ENCODE results near the gene ANXA8L1.
"Not testable (repeated sequence)": the region's sequence is repeated elsewhere in the genome, so short reads cannot be mapped to it uniquely, and the experiment has no call there.

GRCh38 chr10:46385858-46386257 lies 10.3 kb downstream of the ANXA8L1 start:
- TF ChIP-seq, protein P1, sequence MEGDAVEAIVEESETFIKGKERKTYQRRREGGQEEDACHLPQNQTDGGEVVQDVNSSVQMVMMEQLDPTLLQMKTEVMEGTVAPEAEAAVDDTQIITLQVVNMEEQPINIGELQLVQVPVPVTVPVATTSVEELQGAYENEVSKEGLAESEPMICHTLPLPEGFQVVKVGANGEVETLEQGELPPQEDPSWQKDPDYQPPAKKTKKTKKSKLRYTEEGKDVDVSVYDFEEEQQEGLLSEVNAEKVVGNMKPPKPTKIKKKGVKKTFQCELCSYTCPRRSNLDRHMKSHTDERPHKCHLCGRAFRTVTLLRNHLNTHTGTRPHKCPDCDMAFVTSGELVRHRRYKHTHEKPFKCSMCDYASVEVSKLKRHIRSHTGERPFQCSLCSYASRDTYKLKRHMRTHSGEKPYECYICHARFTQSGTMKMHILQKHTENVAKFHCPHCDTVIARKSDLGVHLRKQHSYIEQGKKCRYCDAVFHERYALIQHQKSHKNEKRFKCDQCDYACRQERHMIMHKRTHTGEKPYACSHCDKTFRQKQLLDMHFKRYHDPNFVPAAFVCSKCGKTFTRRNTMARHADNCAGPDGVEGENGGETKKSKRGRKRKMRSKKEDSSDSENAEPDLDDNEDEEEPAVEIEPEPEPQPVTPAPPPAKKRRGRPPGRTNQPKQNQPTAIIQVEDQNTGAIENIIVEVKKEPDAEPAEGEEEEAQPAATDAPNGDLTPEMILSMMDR (optimal IDR thresholded peaks at IDR 0.05 in 1 of 3, IDR thresholded peaks at IDR 0.05 in 1 of 3, conservative IDR thresholded peaks at IDR 0.05 in 1 of 3; ENCODE audit: extremely low read depth in 1 of 3, insufficient read depth in 2 of 3, low read length in 3 of 3) = not testable (repeated sequence)
- not testable (repeated sequence) for TF ChIP-seq EZH2 (IDR thresholded peaks at IDR 0.05; ENCODE audit: low read length)

Measured in keratinocyte (primary cell).